ENCODE measurements around the gene ING5.

Gene ING5

GRCh38 chr2:241763551-241764274, 61.9 kb downstream of the ING5 start:
- no peak for DNase-seq

GRCh38 chr2:241764275-241765241, 62.7 kb downstream of the ING5 start:
- DNase-seq, result no peak

- no peak for DNase-seq
Measured at GRCh38 chr2:241767464-241768250, 65.8 kb downstream of the ING5 start.

GRCh38 chr2:241768251-241768711, 66.4 kb downstream of the ING5 start:
- no peak for DNase-seq

- DNase-seq, result no peak
Measured at GRCh38 chr2:241768850-241769249, 67.0 kb downstream of the ING5 start.

- no peak for DNase-seq
Measured at GRCh38 chr2:241769819-241770184, 68.0 kb downstream of the ING5 start.

GRCh38 chr2:241770185-241770935, 68.5 kb downstream of the ING5 start:
- DNase-seq, result no peak

- no peak for DNase-seq
Measured at GRCh38 chr2:241770936-241771285, 69.1 kb downstream of the ING5 start.

- no peak for DNase-seq
Measured at GRCh38 chr2:241771286-241772062, 69.6 kb downstream of the ING5 start.

- no peak for DNase-seq
Measured at GRCh38 chr2:241772063-241772499, 70.2 kb downstream of the ING5 start.

GRCh38 chr2:241773511-241774418, 71.9 kb downstream of the ING5 start:
- no peak for DNase-seq

- no peak for DNase-seq
Measured at GRCh38 chr2:241774419-241775222, 72.8 kb downstream of the ING5 start.

GRCh38 chr2:241775223-241776177, 73.7 kb downstream of the ING5 start:
- no peak for DNase-seq

GRCh38 chr2:241776336-241777169, 74.7 kb downstream of the ING5 start, which contains the start of gene GAL3ST2:
Gene GAL3ST2, plus strand, starts transcription at chr2:241776822. Its CDS starts 134 bp downstream, at chr2:241776956.
- no peak for DNase-seq

- no peak for DNase-seq
Measured at GRCh38 chr2:241777170-241777685, 75.4 kb downstream of the ING5 start.

GRCh38 chr2:241777686-241778627, 76.1 kb downstream of the ING5 start:
- DNase-seq, result no peak

Measured in amniotic stem cell (primary cell).